Endothelial cell of umbilical vein (primary cell): ENCODE results near the gene SYT7.

Source experiments
- EZH2 ChIP-seq: IDR thresholded peaks from 2 replicates; pipeline ENCODE4 v1.6.1; 2012; ENCODE audit warnings: borderline replicate concordance, low read depth, mild to moderate bottlenecking, moderate library complexity, low read length, inconsistent platforms; ENCODE audit not compliant: severe bottlenecking
- TF ChIP-seq, protein P1 (sequence below), 2 donors: IDR thresholded peaks; 1 replicate in 1 of 2; 2 replicates in 1 of 2; pipeline ENCODE4 v1.5.1; 2011; ENCODE audit warnings: low read length in 2 of 2, mild to moderate bottlenecking in 2 of 2, moderate library complexity in 2 of 2, control low read depth in 1 of 2, inconsistent platforms in 1 of 2, low read depth in 1 of 2; ENCODE audit not compliant: insufficient read depth in 1 of 2; ENCODE audit errors: extremely low read depth in 1 of 2

DNA sequence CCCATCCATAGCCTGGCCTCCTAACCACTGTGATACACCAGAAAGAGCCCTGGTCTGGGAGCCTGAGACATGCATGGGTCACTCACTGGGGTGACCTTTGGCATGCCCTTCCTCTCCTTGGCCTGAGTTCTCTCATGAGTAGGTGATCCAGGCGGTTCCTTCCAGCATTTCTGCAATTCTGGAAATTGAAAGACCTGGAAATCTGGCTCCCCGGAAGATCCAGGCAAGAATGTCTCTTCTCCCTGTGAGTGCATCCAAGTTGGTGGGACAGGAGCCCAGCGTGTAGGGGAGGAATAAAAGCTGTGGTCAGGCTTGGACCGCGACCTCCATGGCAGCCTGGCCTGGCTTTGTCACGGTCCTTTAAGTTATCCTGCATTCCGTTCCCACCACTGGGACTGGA is 16.1 kb upstream of the SYT7 start:
- TF ChIP-seq, protein P1, sequence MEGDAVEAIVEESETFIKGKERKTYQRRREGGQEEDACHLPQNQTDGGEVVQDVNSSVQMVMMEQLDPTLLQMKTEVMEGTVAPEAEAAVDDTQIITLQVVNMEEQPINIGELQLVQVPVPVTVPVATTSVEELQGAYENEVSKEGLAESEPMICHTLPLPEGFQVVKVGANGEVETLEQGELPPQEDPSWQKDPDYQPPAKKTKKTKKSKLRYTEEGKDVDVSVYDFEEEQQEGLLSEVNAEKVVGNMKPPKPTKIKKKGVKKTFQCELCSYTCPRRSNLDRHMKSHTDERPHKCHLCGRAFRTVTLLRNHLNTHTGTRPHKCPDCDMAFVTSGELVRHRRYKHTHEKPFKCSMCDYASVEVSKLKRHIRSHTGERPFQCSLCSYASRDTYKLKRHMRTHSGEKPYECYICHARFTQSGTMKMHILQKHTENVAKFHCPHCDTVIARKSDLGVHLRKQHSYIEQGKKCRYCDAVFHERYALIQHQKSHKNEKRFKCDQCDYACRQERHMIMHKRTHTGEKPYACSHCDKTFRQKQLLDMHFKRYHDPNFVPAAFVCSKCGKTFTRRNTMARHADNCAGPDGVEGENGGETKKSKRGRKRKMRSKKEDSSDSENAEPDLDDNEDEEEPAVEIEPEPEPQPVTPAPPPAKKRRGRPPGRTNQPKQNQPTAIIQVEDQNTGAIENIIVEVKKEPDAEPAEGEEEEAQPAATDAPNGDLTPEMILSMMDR (IDR thresholded peaks at IDR 0.05; ENCODE audit: extremely low read depth in 1 of 2, insufficient read depth in 1 of 2, low read depth in 1 of 2, low read length in 2 of 2) = no peak
- TF ChIP-seq EZH2 = no peak
